NCI-H1417 treated with DMSO at 0.1 percent for 48 hours (cell line): ENCODE measurements around the gene CTDSPL.

Source experiments
- DNase-seq: peaks from one replicate; lab custom pipeline; 2025; lab: John Stamatoyannopoulos, UW

The CTDSPL gene

DNA sequence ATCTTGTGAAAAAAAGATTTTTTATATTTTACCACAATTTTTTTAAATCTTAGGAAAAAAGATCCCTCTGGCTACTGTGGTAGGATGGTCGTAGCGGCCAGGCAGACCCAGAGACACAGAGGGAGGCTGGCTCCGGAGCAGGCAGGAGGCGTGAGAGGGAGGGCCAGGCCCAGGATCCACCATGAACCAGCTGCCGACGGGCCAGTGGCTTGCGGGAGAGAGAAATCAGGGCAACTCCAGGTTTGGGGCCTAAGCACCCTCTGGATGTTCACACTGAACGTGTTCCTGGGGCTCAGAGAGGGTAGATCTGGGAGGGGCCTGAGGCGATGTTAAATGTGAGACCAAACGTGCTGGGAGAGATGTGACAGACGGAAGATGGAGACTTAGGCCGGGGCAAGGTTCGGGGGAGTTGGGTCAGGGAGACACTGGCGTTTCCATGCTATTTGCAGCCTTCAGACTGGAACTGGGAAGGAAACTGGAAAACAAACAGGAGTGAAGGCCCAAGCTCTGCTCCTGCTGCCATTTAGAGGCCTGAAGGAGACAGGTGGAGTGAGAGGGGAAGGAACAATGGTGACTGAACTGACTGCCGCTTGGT lies 127.3 kb downstream of the CTDSPL start:
- DNase-seq: no peak

DNA sequence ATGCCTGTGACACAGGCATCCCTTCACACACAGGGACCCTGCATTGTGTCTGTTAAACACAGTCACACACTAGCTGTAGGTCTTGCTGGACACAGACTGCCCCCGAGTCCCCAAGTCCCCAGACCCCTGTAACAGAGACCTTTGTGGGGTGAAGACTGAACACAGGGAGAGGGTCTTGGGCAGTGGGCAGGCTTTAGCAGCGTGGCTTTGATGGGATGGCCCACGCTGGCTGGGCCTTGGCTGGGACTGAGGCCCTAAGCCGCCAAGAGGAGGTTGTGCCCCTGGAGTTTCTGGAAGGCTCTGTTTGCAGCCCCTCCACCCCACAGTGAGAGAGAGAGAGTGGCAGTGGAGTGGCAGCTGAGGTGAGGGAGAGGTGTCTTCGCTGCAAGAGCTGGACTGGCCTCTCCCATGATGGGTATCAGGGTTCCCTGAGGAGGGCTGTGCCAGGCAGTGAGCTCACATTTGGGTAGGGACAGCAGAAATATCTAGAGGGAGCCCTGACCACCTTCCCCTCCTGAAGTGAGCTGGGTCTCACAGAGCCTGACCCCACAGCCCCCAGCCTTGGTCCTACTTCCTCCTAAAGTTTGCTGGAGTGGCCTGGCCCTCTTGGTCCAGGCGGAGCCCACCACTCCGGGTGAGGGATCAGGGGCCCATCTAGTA lies 128.3 kb downstream of the CTDSPL start:
- no peak for DNase-seq

DNA sequence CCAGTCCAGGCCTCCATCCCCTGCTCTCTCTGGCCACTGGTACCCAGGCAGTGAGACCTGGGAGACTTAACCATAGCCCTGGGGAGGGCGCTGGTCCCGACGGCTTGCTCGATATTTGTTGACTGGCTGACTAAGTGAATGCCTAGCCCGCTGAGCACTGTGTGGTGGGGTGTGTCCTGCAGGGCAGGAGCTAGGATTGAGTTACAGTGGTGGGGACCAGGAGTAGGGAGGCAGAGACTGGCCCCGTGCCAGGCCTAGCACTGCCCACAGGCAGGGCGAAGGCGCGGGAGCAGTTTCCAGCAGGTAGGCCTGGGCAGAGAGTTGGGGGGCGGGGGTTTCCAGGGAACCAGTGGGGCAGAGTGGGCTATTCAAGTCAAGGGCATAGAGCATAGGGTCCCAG lies 128.8 kb downstream of the CTDSPL start, which contains the start of gene VILL:
Gene VILL, plus strand, starts transcription at position 260 of the 400 bp plus-strand sequence. CDS start 2,887 bp downstream, outside the sequence.
- no peak for DNase-seq

DNA sequence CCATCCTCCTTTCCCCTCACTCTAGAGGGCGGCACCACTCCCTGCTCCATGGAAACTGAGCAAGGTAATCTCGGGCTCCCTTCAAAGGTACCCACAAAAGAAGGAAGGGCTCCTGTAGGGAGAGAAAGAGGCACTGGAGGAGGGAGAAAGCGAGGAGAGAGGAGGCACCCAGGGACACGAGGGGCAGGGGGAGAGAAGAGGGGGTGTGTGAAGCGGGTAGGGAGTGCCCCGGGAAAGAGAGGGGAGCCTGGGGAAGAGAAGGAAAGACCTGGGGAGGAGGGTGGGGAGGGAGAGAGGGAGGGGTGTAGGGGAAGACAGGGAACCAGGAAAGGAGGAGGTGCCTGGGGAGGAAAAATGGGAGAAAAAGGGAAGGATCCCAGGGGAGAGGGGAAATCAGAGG lies 129.4 kb downstream of the CTDSPL start:
- no peak for DNase-seq

DNA sequence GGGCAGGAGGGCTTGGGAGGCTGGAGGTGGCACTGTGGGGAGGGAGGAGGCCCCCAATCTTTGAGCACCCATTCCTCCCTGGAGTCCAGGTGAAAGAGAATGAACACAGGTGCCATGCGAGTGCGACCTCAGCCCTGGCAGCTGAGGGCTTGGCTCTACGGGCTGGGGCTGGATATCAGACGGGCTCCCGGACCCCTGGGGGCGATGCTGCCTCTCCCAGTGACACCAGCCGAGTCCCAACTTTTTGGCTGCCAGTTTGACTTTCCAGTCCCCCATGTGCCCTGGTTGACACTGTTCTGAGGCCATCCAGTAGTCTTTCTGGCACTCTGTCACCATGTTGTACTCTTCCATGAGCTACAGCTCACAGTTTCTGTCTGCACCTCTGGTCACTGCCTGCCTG lies 130.1 kb downstream of the CTDSPL start:
- no peak for DNase-seq

DNA sequence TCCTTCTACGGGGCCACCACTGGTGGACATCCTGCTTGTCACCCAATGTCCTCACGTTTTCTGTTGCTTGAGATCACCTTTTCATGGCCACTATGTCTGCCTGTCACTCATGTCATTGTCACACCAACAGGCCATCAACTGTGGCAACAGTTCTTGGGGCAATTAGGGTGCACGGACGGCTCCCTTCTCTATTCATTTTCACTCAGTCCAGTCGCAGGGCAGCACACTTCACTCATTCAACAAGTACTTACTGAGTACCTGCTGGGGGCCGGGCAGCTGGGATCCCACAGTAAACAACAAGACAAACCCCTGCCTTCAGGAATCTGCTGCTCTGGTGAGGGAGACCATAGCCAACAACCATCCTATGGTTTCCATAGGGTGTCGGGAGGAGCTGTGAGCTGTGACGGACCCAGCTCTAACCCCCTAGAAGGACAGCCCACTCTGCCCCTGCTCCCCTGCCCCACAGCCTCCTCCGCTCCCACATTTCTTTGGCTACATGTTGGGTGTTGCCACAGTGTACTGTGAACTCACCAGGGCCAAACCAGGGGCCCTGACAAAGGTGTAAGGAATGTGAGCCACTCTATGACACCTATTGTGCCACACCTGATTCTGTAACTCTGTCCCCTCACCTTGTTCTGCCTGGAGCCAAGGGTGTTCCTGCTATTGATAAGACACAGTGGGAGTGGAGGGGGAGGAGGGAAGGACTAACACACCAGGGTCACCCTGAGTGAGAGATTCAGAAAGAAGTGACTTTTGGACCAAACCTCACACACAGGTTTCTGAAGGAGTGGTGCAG lies 130.8 kb downstream of the CTDSPL start:
- no peak for DNase-seq

DNA sequence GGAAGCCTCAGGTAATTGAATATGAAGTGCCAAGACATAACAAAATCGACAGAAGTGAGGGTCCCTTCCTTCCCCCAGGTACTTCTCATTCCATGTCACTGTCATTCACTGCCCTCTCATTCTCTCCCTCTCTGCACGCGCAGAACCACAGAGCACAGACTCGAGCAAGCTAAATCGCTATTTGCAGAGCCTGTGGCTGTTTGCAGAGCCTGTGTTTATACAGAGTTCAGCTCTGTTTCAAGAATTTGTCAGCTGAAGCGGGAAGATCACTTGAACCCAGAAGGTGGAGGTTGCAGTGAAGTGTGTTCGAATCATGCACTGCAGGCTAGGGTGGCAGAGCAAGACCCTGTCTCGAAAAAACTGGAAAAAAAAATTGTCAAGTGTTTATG lies 131.4 kb downstream of the CTDSPL start:
- DNase-seq: no peak

DNA sequence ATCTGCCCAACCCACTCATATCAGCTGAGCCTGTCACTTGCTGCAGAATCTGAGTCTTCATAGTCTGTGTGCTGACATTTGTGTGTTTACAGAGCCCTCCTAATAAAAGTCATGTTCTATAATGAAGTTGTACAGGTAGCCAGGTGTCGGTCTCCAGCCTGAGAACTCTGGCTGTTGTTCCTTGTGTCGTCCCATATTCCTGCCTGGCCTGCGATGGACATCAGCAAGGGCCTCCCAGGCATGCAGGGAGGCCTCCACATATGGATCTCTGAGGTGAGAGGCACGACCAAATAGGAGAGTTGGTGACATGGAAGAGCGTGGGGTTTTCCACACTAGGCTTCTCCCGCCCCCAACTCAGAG lies 131.8 kb downstream of the CTDSPL start:
- DNase-seq: no peak

DNA sequence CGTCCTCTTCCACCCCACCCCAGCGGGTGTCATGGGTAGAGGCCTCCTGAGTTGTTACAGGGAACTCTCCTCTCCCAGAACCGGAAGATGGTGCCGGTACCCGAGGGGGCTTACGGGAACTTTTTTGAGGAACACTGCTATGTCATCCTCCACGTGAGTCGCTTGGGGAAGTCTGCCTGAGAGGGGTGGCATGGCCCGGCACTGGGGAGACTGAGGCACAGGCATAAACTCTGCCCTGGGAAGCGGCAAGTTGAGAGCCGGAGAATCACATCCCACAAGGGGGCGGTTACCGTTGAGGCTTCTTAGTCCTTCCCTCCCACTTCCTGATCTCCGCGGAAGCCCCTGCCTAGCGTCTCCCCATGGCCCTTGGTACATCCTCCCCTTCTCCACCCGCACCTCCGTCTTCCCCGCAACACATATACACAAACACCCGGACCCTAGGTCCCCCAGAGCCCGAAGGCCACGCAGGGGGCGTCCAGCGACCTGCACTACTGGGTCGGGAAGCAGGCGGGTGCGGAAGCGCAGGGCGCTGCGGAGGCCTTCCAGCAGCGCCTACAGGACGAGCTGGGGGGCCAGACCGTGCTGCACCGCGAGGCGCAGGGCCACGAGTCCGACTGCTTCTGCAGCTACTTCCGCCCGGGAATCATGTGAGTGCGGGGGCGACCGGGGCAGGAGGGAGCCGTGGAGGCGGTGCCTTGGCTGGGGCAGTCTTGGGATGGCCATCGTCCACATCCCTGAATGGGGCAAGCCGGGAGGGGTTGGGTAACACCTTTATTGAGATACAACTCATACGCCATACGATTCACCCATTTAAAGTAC lies 132.3 kb downstream of the CTDSPL start:
- DNase-seq: no peak

DNA sequence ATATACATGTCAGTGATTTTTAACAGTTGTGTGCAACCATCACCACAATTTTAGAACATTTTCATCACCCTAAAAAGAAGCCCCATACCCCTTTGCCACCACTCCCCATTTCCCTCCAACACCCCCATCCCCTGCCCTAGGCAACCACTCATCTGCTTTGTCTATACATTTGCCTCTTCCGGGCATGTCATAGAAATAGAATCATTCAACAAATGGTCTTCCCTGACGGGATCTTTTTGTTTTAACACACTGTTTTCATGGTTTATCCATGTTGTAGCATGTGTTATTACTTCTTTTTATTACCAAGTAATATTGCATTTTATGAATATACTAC lies 132.9 kb downstream of the CTDSPL start:
- DNase-seq: no peak

DNA sequence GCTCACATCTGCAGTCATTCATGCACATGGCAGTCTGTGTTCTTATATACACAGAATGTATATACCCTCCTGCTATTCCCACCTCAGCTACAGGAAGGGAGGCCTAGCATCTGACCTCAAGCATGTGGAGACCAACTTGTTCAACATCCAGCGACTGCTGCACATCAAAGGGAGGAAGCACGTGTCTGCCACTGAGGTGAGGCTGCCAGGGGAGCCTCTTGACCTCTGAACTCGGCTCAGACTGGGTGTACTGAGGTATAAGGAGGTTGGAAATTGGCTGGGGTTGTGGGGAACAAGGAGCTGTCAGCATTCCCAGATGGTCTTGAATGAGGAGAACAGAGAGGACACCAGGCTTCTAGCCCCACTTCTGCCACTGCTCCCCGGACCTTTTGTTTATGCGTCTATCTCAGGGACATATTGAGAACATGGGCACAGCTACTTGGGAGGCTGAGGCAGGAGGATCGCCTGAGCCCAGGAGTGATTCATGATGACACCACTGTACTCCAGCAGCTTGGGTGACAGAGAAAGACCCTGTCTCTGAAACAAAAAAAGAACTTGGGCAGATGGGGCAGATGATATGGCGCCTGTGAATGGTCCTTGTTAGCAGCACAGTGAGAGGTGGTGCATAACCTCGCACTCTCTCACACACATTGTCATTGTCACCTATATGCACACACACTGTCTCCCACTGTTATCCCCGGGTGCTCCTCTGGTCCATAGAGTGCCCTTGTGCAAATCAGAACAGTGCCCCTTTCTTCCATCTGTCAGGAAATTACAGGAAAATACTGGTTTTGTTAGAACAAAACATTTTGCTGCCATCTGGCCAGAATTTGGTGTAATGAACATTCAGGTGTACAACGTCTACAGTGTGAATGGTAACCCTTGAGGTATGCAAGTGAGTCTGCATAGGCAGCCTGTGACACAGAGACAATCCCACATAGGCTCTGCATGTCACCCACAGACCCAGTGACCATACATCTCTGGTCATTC lies 134.3 kb downstream of the CTDSPL start:
- DNase-seq: no peak

DNA sequence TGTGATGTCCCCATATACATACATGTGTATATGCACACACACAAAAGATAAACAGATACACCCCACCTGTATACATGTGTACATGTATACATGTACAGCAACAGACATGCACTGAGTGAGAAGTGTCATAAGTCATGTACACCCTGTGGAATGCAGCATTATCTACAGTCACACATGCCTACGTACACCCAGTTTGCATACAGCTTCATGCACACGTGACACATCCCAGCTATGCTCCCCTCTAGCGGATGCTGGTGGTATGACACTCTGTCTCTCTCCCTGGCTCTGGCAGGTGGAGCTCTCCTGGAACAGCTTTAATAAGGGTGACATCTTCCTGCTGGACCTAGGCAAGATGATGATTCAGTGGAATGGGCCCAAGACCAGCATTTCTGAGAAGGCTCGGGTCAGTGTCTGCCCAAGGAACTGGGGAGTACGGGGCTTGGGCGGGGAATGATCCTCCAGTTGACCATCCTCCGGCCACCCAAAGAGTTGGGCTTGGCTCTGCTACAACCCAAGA lies 135.2 kb downstream of the CTDSPL start:
- no peak for DNase-seq

DNA sequence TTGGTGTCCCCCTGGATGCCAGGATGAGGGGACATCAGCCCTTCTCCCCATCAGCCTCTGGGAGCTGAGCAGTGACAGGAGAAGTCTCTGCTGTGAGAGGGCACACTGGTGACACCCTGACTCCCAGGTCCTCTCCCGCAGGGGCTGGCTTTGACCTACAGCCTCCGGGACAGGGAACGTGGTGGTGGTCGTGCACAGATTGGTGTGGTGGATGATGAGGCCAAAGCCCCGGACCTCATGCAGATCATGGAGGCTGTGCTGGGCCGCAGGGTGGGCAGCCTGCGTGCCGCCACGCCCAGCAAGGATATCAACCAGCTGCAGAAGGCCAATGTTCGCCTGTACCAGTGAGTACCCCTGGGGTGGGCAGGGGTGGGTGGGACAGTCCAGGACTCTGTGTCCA lies 135.7 kb downstream of the CTDSPL start:
- DNase-seq: no peak

DNA sequence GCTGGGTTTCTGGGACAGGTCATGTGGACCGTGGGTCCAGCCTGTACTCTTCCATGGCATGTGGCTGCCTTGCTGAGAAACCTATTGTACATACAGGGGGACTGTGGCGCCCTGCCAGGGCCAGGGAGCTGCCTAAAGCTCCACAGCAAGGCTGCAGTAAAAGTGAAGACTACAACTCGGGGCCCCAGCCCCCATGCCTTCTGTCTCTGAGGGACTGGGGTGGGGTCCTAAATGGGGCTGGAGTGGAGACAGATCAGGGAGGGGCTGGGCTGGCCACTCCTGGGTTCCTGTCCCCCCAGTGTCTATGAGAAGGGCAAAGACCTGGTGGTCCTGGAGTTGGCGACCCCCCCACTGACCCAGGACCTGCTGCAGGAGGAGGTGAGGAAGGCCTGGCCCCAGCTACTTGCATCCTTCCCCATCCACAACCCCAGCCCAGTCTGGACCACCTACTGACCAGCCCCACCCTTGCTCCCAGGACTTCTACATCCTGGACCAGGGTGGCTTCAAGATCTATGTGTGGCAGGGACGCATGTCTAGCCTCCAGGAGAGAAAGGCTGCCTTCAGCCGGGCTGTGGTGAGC lies 136.2 kb downstream of the CTDSPL start:
- DNase-seq: no peak

DNA sequence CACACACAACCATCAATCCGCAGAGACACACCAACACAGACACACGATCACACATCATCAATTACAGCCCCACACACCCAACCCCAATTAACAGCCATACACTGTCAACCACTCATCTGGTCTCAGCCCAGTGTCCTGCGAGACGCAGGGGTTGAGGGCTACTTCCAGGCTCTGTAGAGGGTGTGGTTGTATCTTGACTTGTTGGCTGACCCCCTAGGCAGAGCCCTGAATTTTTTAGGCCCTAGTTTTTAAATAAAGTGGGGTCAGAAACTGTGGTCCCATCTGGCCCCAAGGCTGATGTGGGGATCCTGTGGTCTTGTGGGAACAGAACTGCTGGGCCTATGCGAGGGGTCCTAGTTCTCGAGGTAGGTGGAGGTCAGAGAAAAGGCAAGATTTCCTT lies 138.2 kb downstream of the CTDSPL start:
- DNase-seq: no peak

DNA sequence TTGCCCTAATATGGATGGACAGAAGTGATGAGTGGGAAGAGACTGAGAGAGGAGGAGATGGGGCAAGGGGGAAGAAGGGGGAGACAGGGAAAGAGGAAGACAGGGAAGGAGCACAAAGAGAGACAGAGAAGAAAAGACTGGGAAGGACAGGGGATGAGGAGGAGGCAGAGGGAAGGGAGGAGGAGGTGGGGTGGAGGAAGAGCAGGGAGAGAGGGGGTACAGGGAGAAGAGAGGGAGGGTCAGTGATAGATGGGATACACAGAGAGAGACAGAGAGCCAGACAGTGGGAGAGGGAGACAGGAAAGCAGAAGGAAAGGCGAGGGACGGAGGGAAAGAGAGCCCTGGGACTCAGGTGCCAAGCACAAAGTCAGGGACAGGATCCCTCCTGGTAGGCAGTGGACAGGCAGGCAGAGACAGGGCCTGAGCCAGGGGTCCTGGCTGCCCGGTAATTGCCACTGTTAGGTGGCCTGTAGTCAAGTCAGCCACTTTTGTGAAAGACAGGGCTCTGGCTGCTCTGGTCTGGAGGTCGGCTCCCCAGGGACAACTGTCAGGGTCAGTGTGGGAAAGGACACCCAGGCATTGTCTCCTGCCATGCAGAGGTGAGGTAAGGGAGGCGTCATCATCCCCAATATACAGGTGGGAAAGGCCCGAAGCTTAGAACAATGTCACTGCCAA lies 138.7 kb downstream of the CTDSPL start:
- no peak for DNase-seq

DNA sequence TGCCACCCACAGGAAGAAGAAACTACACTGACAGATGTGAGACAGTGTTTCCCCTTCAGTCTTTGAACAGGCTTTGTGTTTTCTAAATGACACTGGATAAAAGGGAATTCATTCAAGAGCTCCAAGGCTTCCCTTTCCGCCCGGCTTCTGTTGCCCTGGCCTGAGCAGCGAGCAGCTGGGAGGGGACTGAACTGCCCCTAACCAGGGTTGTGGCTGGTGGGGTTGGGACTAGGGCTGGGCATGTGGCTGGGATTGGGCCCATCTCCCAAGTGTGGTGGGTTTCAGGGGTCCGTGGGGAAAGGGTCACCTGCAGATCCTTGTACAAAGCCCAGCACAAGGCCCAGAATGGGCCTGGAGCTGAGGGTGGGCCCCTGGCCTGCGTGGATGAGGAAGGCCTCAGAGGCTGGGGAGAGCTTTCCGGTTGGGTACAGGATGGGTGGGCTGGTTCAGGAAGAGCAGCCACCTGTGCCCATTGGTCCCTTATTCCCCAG lies 139.3 kb downstream of the CTDSPL start:
- no peak for DNase-seq

DNA sequence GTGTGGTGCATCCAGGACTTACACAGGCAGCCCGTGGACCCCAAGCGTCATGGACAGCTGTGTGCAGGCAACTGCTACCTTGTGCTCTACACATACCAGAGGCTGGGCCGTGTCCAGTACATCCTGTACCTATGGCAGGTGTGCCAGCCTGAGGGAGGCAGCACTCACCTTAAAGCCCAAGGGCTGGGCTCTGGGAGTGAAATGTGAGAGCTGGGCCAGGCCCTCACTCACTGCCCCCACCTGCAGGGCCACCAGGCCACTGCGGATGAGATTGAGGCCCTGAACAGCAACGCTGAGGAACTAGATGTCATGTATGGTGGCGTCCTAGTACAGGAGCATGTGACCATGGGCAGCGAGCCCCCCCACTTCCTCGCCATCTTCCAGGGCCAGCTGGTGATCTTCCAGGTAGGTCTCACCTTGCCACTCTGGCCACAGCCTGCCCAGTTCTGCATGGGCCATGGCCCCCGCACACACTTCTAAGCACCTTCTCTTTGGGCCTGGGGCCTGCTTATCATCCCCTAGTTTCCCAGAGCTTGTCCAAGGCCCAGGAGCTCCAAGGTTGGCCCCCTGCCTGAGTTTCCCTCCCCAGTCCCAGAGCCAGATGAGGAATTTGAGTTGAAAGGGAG lies 139.9 kb downstream of the CTDSPL start:
- no peak for DNase-seq

DNA sequence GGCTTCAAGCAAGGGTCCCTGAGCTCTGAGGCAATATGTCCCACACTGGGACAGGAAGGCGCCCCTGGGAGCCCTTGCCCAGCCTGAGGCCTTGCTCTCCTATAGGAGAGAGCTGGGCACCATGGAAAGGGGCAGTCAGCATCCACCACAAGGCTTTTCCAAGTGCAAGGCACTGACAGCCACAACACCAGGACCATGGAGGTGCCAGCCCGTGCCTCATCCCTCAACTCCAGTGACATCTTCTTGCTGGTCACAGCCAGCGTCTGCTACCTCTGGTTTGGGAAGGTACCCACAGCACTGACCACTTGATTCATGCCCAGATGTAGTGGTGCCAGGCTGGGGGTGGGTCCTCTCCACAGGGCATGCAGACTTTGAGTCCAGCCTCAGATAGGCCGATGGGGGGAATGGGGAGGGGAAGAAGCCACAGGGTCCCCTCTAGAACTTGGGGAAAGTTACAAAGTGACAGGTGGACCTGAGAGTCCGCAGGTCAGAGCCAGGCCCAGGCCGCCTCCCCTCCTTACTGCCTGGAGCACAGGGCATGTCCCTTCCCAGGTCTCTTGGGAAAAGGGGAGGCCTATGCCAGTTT lies 140.7 kb downstream of the CTDSPL start:
- DNase-seq: no peak
